ENCODE results near the gene NKD2. TPM values are rescaled to one million over a fixed set of nuclear protein-coding genes. Genes with fewer than 3 reads are reported as not detected.

NKD2 gene
- total RNA-seq, 1 experiment from 2014 or later = 12.3 TPM

GRCh38 chr5:966941-967340, 41.7 kb upstream of the NKD2 start:
- Histone ChIP-seq H3K4me3 (ENCODE audit: low read depth in 2 of 2, low read length in 2 of 2) (no peak overlapping the region), H3K9me3 (ENCODE audit: control insufficient read depth, insufficient read depth, low read depth, low read length) (no peaks in the 10 kb centered on the region), H3K27me3 (ENCODE audit: control insufficient read depth, insufficient read depth, low read length) (peaks cover 18% of the 10 kb centered on the region; the same call in 1 of the 2 replicates), H3K36me3 (ENCODE audit: control insufficient read depth, insufficient read depth, low read length) (no peaks in the 10 kb centered on the region), H3K27ac (ENCODE audit: low read length) (no peak overlapping the region), H3K4me1 (ENCODE audit: control insufficient read depth, insufficient read depth, low read length) (no peaks in the 10 kb centered on the region)
- no TSS peak for BruUV-seq (replicated peaks)
- CTCF ChIA-PET = no interaction called here
- DNase-seq (ENCODE audit: low read depth, low spot score) = no peak
- POLR2A ChIA-PET = no interaction called here
- TF ChIP-seq CTCF (IDR thresholded peaks at IDR 0.05) = no peak
- no peak for TF ChIP-seq POLR2AphosphoS5 (IDR thresholded peaks at IDR 0.05; ENCODE audit: low read depth, low read length)
- TF ChIP-seq SIN3A (IDR thresholded peaks at IDR 0.05; ENCODE audit: borderline replicate concordance, insufficient read depth, low read depth, low read length) = no peak
- TF ChIP-seq REST (IDR thresholded peaks at IDR 0.05; ENCODE audit: insufficient read depth in 1 of 2, low read depth in 2 of 2, low read length in 1 of 2) = no peak
- TF ChIP-seq TCF7L2 (IDR thresholded peaks at IDR 0.05; ENCODE audit: low read depth, low read length) = no peak
- no peak for ATAC-seq
- intact Hi-C loops (cut with micrococcal nuclease; ENCODE audit: unreplicated experiment) = no loop called here
- in situ Hi-C loops (cut with HindIII; ENCODE audit: low pct_unique_long_range_greater_than_20kb, low sequenced_read_pairs) = no loop called here

GRCh38 chr5:968881-969280, 39.7 kb upstream of the NKD2 start:
- no peak for TF ChIP-seq POLR2AphosphoS5 (IDR thresholded peaks at IDR 0.05; ENCODE audit: low read depth, low read length)
- no peak for TF ChIP-seq TCF7L2 (IDR thresholded peaks at IDR 0.05; ENCODE audit: low read depth, low read length)
- no peak for TF ChIP-seq REST (IDR thresholded peaks at IDR 0.05; ENCODE audit: insufficient read depth in 1 of 2, low read depth in 2 of 2, low read length in 1 of 2)
- intact Hi-C loops (cut with micrococcal nuclease; ENCODE audit: unreplicated experiment) (no loop called here), in situ Hi-C loops (cut with HindIII; ENCODE audit: low pct_unique_long_range_greater_than_20kb, low sequenced_read_pairs) (no loop called here)
- H3K27ac ChIP-seq (ENCODE audit: low read length) = no peak overlapping the region
- no peak overlapping the region for H3K4me3 ChIP-seq (ENCODE audit: low read depth in 2 of 2, low read length in 2 of 2)
- ATAC-seq (no peak), DNase-seq (ENCODE audit: low read depth, low spot score) (no peak)
- H3K27me3 ChIP-seq (ENCODE audit: control insufficient read depth, insufficient read depth, low read length) = peaks cover 18% of the 10 kb centered on the region; the same call in 1 of the 2 replicates
- ChIA-PET POLR2A (no interaction called here), CTCF (no interaction called here)
- no peaks in the 10 kb centered on the region for H3K9me3 ChIP-seq (ENCODE audit: control insufficient read depth, insufficient read depth, low read depth, low read length)
- H3K4me1 ChIP-seq (ENCODE audit: control insufficient read depth, insufficient read depth, low read length) = no peaks in the 10 kb centered on the region
- H3K36me3 ChIP-seq (ENCODE audit: control insufficient read depth, insufficient read depth, low read length) = no peaks in the 10 kb centered on the region
- BruUV-seq (replicated peaks) = no TSS peak

Data from Panc1 (cell line).